HEK293T (cell line): ENCODE data around the gene MCOLN1.

ENCODE experiments used
- BHLHE40 ChIP-seq: fragments of 450-650 bp; IDR thresholded peaks from 2 replicates; pipeline ENCODE4 v1.6.1; 2016; ENCODE audit warnings: mild to moderate bottlenecking, moderate library complexity, borderline replicate concordance
- CTBP1 ChIP-seq: fragments of 450-650 bp; IDR thresholded peaks from 2 replicates; pipeline ENCODE4 v1.6.1; 2016; ENCODE audit warnings: borderline replicate concordance
- FOXA1 ChIP-seq: fragments of 450-650 bp; IDR thresholded peaks from 2 replicates; pipeline ENCODE4 v1.6.1; 2016; ENCODE audit warnings: mild to moderate bottlenecking
- HDGF ChIP-seq: fragments of 450-650 bp; IDR thresholded peaks from 2 replicates; pipeline ENCODE4 v1.6.1; 2017; ENCODE audit warnings: antibody characterized with exemption, borderline replicate concordance
- LEF1 ChIP-seq: fragments of 450-650 bp; IDR thresholded peaks from 2 replicates; pipeline ENCODE4 v1.6.1; 2017; ENCODE audit warnings: mild to moderate bottlenecking, borderline replicate concordance
- PKNOX1 ChIP-seq: fragments of 450-650 bp; IDR thresholded peaks from 2 replicates; pipeline ENCODE4 v1.6.1; 2016
- SUZ12 ChIP-seq: fragments of 450-650 bp; IDR thresholded peaks from 2 replicates; pipeline ENCODE4 v1.6.1; 2016; ENCODE audit warnings: mild to moderate bottlenecking
- TARDBP ChIP-seq: fragments of 450-650 bp; IDR thresholded peaks from 2 replicates; pipeline ENCODE4 v1.6.1; 2016

- no peak for TF ChIP-seq SUZ12
- TF ChIP-seq LEF1 = no peak
- no peak for TF ChIP-seq HDGF
- no peak for TF ChIP-seq TARDBP
- TF ChIP-seq BHLHE40 = no peak
- no peak for TF ChIP-seq CTBP1
- TF ChIP-seq PKNOX1 = no peak
- TF ChIP-seq FOXA1 = no peak
These were observed 8.4 kb upstream of the MCOLN1 start for GRCh38 chr19:7513809-7514642.
